ENCODE results near the gene SEMA4A. TPM values are rescaled to one million over a fixed set of nuclear protein-coding genes. Genes with fewer than 3 reads are reported as not detected.
A peak's percentile ranks its signal among the peaks of the same experiment; 100 is the strongest.

SEMA4A gene
- total RNA-seq, 1 experiment from 2014 or later, result 0.49 TPM

DNA sequence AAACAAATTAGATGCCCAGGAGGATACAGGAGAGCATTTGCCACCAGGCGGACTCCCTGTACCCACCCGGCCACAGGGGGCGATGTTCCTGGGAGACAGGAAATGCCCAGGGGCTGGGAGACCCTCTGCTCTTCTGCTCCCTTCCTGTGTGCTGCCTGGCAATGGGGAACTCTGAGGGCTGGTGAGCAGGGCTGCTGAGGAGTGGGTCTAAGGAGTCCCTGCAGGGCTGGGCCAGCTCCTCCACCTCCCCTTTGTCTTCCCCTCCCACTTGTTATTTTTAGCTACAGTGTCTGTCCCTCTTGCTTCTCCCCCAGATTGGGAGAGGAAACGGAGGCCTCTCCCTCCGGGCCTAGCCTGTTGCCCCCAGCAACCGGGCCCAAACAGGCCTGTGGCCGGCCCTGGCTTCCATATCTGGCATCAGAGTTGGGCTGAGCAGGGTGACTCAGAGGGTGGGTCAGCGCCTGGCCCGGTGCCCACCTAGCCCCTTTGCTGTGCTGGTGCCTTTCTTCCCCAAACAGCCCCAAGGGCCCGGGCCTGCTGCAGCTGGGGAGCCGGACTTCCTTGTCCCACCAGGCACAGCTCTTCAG, 27.2 kb upstream of the SEMA4A start:
- H3K9me3 ChIP-seq, result no peaks in the 10 kb centered on the region
- H3K4me3 ChIP-seq, result peak overlapping the region; percentile 20
- H3K36me3 ChIP-seq, result peaks cover 69% of the 10 kb centered on the region
- peak; percentile 99 for DNase-seq
- no peaks in the 10 kb centered on the region for H3K27me3 ChIP-seq

GRCh38 chr1:156126630-156127534, 26.5 kb upstream of the SEMA4A start:
- Histone ChIP-seq H3K36me3 (peaks cover 70% of the 10 kb centered on the region), H3K27me3 (no peaks in the 10 kb centered on the region), H3K4me3 (peak overlapping the region; percentile 20), H3K9me3 (no peaks in the 10 kb centered on the region)
- DNase-seq, result peak; percentile 88

DNA sequence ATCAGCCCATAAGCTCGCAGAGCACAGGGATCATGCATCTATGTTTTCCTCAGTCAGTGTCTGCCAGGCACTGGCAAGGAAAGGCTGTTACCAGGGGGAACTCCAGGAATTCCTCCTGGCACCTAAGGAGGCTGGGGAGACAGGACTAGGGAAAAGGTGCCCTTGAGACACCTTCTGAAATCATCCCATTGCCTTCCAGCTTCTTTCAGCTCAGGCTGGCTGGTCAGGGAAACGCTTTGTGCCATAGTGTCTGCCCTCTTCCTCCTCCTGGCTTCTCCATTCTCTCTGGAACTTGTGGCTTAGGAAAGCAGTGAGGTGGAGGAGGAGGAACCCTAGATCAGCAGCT, 25.1 kb upstream of the SEMA4A start:
- no peaks in the 10 kb centered on the region for H3K27me3 ChIP-seq
- no peaks in the 10 kb centered on the region for H3K9me3 ChIP-seq
- H3K4me3 ChIP-seq, result no peak overlapping the region; the same call in 1 of the 2 replicates
- no peak for DNase-seq
- H3K36me3 ChIP-seq, result peaks cover 81% of the 10 kb centered on the region

- no peaks in the 10 kb centered on the region for H3K9me3 ChIP-seq
- peak; percentile 58 for DNase-seq
- H3K36me3 ChIP-seq, result peaks cover 83% of the 10 kb centered on the region
- no peak overlapping the region; the same call in none of the 2 replicates for H3K4me3 ChIP-seq
- H3K27me3 ChIP-seq, result no peaks in the 10 kb centered on the region
Measured at GRCh38 chr1:156128654-156129597, 24.5 kb upstream of the SEMA4A start.

DNA sequence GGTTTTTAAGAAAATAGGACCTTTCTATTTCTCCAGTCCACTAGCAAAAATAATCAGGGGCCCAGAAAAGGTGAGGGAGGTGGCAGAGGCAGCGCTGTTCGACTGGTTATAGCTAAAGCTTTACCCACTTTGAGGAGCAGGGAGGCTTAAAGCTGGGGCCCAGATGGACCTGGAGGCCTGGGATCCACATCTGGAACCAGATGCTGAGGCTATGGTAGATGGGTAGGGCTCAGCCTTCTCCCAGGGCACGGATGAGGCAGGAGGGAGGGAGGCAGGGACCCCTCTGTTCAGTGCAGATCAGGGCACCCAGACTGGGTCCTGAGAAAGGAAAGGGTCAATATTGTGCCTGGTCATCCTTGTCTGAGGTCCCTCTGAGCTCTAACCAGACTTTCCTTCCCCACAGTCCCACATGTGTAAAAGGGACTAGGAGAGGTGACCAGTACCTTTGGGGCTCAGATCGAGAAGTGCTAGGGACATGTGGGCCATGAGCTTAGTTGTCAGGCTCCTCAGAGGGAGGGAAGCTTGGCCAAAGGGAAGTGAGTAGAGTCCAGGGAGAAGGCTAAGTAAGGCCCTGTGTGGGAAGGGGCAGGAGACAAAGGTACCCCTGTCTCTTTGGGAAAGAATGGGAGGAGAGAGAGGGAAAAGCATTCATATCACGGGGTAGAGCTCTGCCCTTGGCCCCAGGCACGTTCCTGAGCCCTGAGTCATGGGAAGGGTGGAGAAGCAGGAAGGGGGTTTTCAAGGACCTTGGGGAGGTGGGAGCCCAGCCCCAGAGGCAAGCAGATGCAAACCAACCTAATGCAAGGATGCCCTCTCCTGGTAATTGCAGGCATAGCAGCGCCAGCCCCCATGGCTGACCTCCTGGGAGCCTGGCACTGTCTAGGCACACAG, 23.5 kb upstream of the SEMA4A start:
- H3K36me3 ChIP-seq, result peaks cover 84% of the 10 kb centered on the region
- peak; percentile 99 for DNase-seq
- H3K27me3 ChIP-seq, result no peaks in the 10 kb centered on the region
- H3K4me3 ChIP-seq, result peak overlapping the region; percentile 7; the same call in 1 of the 2 replicates
- no peaks in the 10 kb centered on the region for H3K9me3 ChIP-seq

GRCh38 chr1:156130578-156130942, 22.8 kb upstream of the SEMA4A start:
- H3K9me3 ChIP-seq, result no peaks in the 10 kb centered on the region
- H3K27me3 ChIP-seq, result no peaks in the 10 kb centered on the region
- no peak for DNase-seq
- no peak overlapping the region for H3K4me3 ChIP-seq
- H3K36me3 ChIP-seq, result peaks cover 86% of the 10 kb centered on the region

GRCh38 chr1:156134716-156135435, 18.5 kb upstream of the SEMA4A start:
- H3K36me3 ChIP-seq, result peaks cover 96% of the 10 kb centered on the region
- no peaks in the 10 kb centered on the region for H3K9me3 ChIP-seq
- DNase-seq, result no peak
- H3K27me3 ChIP-seq, result no peaks in the 10 kb centered on the region
- no peak overlapping the region for H3K4me3 ChIP-seq

DNA sequence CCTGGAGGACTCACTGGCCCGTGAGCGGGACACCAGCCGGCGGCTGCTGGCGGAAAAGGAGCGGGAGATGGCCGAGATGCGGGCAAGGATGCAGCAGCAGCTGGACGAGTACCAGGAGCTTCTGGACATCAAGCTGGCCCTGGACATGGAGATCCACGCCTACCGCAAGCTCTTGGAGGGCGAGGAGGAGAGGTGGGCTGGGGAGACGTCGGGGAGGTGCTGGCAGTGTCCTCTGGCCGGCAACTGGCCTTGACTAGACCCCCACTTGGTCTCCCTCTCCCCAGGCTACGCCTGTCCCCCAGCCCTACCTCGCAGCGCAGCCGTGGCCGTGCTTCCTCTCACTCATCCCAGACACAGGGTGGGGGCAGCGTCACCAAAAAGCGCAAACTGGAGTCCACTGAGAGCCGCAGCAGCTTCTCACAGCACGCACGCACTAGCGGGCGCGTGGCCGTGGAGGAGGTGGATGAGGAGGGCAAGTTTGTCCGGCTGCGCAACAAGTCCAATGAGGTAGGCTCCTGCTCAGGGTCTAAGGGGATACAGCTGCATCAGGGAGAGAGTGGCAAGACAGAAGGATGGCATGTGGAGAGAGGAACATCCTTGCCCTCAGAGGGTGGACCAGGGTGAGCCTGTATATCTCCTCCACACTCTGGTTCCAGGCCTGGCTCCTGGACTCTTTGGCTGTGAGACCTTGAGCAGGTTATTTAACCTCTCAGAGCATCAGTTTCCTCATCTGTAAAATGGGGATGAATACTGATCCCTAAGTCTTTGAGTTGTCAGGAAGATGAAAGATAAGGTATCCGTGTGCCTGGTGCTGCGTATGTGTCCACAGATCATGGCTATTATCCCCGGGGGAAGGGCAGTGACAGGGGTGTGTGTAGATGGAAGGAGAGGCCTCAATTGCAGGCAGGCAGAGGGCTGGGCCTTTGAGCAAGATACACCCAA, 17.2 kb upstream of the SEMA4A start:
- H3K36me3 ChIP-seq, result peaks cover 98% of the 10 kb centered on the region
- H3K9me3 ChIP-seq, result no peaks in the 10 kb centered on the region

DNA sequence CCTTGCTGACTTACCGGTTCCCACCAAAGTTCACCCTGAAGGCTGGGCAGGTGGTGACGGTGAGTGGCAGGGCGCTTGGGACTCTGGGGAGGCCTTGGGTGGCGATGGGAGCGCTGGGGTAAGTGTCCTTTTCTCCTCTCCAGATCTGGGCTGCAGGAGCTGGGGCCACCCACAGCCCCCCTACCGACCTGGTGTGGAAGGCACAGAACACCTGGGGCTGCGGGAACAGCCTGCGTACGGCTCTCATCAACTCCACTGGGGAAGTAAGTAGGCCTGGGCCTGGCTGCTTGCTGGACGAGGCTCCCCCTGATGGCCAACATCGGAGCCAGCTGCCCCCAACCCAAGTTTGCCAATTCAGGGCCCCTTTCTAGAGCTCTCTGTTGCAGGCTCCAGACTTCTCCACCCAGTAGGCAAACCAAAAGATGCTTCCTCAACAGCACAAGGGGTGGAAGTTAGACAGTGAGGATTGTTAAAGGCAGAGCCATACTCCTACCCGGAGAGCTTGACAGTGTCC, 16.4 kb upstream of the SEMA4A start:
- H3K9me3 ChIP-seq, result no peaks in the 10 kb centered on the region
- no peaks in the 10 kb centered on the region for H3K27me3 ChIP-seq
- no peak overlapping the region for H3K4me3 ChIP-seq
- peaks cover 95% of the 10 kb centered on the region for H3K36me3 ChIP-seq
- DNase-seq, result no peak

More for the DNA sequence above, 17.2 kb upstream of the SEMA4A start:
- H3K4me3 ChIP-seq, result no peak overlapping the region
- no peaks in the 10 kb centered on the region for H3K27me3 ChIP-seq
- DNase-seq, result no peak

DNA sequence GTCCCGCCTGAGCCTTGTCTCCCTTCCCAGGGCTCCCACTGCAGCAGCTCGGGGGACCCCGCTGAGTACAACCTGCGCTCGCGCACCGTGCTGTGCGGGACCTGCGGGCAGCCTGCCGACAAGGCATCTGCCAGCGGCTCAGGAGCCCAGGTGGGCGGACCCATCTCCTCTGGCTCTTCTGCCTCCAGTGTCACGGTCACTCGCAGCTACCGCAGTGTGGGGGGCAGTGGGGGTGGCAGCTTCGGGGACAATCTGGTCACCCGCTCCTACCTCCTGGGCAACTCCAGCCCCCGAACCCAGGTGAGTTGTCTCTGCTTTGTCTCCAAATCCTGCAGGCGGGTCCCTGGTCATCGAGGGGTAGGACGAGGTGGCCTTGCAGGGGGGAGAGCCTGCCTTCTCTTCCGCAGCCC, 14.9 kb upstream of the SEMA4A start:
- Histone ChIP-seq H3K36me3 (peaks cover 84% of the 10 kb centered on the region), H3K27me3 (no peaks in the 10 kb centered on the region), H3K4me3 (no peak overlapping the region), H3K9me3 (no peaks in the 10 kb centered on the region)
- no peak for DNase-seq

GRCh38 chr1:156140879-156141707, 12.3 kb upstream of the SEMA4A start:
- Histone ChIP-seq H3K9me3 (no peaks in the 10 kb centered on the region), H3K27me3 (no peaks in the 10 kb centered on the region), H3K4me3 (no peak overlapping the region), H3K36me3 (peaks cover 58% of the 10 kb centered on the region)
- peak; percentile 51 for DNase-seq

- no peaks in the 10 kb centered on the region for H3K9me3 ChIP-seq
- no peak for DNase-seq
- H3K4me3 ChIP-seq, result no peak overlapping the region
- H3K27me3 ChIP-seq, result no peaks in the 10 kb centered on the region
- peaks cover 30% of the 10 kb centered on the region for H3K36me3 ChIP-seq
Measured at GRCh38 chr1:156143765-156144489, 9.5 kb upstream of the SEMA4A start.

DNA sequence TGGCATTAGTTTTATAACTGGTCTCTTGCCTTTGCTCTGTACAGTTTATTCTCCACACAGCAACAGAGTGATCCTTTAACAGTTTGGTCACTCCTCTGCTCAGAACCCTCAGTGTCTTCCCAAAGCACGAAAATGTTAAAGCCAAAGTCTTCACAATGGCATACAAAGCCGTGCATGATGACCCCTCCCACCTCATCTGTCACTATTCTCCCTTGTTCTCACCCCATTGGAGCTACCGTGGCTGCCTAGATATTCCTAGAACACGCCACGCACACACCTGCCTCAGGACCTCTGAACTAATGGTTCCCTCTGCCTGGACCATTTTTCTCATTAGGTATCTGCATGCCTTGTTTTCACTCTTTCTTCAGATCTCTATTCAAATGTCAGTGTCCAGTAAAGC, 8.6 kb upstream of the SEMA4A start:
- no peak for DNase-seq
- H3K27me3 ChIP-seq, result no peaks in the 10 kb centered on the region
- H3K4me3 ChIP-seq, result no peak overlapping the region
- no peaks in the 10 kb centered on the region for H3K9me3 ChIP-seq
- H3K36me3 ChIP-seq, result peaks cover 23% of the 10 kb centered on the region
